Fibroblast of lung (primary cell): ENCODE data around the gene STAM. TPM values are rescaled to one million over a fixed set of nuclear protein-coding genes. Genes with fewer than 3 reads are reported as not detected.
A peak's percentile ranks its signal among the peaks of the same experiment; 100 is the strongest.

Experiments used
- DNase-seq, 2 donors: peaks; one replicate each; pipeline versions ENCODE4 v3.0.0 to v3.0.0-alpha.2; 2010; ENCODE audit warnings: low read depth in 2 of 2
- H2AFZ ChIP-seq: 2 replicates; pipeline ENCODE4 v1.5.1; 2012; ENCODE audit warnings: low read length, control low read depth, inconsistent platforms
- H3K27ac ChIP-seq: 2 replicates; pipeline ENCODE4 v1.5.1; 2011; ENCODE audit warnings: low read length, control low read depth; ENCODE audit not compliant: insufficient read depth
- H3K27me3 ChIP-seq: 2 replicates; pipeline ENCODE4 v1.5.1; 2011; ENCODE audit warnings: mild to moderate bottlenecking, low read length; ENCODE audit not compliant: control insufficient read depth, insufficient read depth
- H3K36me3 ChIP-seq: 2 replicates; pipeline ENCODE4 v1.5.1; 2011; ENCODE audit warnings: low read length; ENCODE audit not compliant: control insufficient read depth, insufficient read depth
- H3K4me1 ChIP-seq: 2 replicates; pipeline ENCODE4 v1.5.1; 2011; ENCODE audit warnings: low read length; ENCODE audit not compliant: control insufficient read depth, insufficient read depth; ENCODE audit errors: extremely low read depth
- H3K4me2 ChIP-seq: 2 replicates; pipeline ENCODE4 v1.5.1; 2011; ENCODE audit warnings: low read length, control low read depth; ENCODE audit not compliant: insufficient read depth; ENCODE audit errors: extremely low read depth
- H3K4me3 ChIP-seq, 4 experiments: fragments of 200-600 bp in 1 of 4; sonication (generic) in 1 of 4; replicated peaks in 1 of 4; 2 replicates each; pipeline ENCODE4 v1.5.1; 2011 to 2016; ENCODE audit warnings: low read length in 4 of 4, low read depth in 3 of 4, mild to moderate bottlenecking in 3 of 4, control low read depth in 2 of 4, inconsistent platforms in 1 of 4, mixed read lengths in 1 of 4; ENCODE audit not compliant: insufficient read depth in 1 of 4; ENCODE audit errors: control extremely low read depth in 1 of 4
- H3K79me2 ChIP-seq: 2 replicates; pipeline ENCODE4 v1.5.1; 2012; ENCODE audit warnings: mild to moderate bottlenecking, low read length, inconsistent platforms; ENCODE audit not compliant: control insufficient read depth, insufficient read depth
- H3K9ac ChIP-seq: 2 replicates; pipeline ENCODE4 v1.5.1; 2011; ENCODE audit warnings: mild to moderate bottlenecking, low read length, control low read depth; ENCODE audit not compliant: insufficient read depth
- H3K9me3 ChIP-seq: 2 replicates; pipeline ENCODE4 v1.5.1; 2012; ENCODE audit warnings: low read depth, low read length; ENCODE audit not compliant: control insufficient read depth, insufficient read depth
- H4K20me1 ChIP-seq: 2 replicates; pipeline ENCODE4 v1.5.1; 2011; ENCODE audit warnings: low read length; ENCODE audit not compliant: control insufficient read depth, insufficient read depth; ENCODE audit errors: extremely low read depth
- EZH2 ChIP-seq: IDR thresholded peaks from 2 replicates; pipeline ENCODE4 v1.5.1; 2012; ENCODE audit warnings: low read length, control low read depth, mild to moderate bottlenecking; ENCODE audit errors: missing control alignments
- polyA plus RNA-seq, 2 donors: library from polyadenylated mRNA; depleted of rRNA in 1 of 2; stranded (reverse) in 1 of 2; unstranded in 1 of 2; fragments of >200 nt; gene quantifications; 2 replicates each; pipeline ENCODE4 v1.2.1, GENCODE V29; 2011 to 2012; ENCODE audit warnings: missing spikeins in 1 of 2
- total RNA-seq: library from RNA; depleted of rRNA; stranded (reverse); fragments of >200 nt; gene quantifications from 2 replicates; pipeline ENCODE4 v1.2.1, GENCODE V29; 2014
- TF ChIP-seq, protein P1 (sequence below), 2 donors: IDR thresholded peaks in 1 of 2; conservative IDR thresholded peaks in 1 of 2; 1 replicate in 1 of 2; 2 replicates in 1 of 2; pipeline ENCODE4 v1.5.1; 2011 to 2012; ENCODE audit warnings: low read length in 2 of 2, control low read depth in 1 of 2, inconsistent platforms in 1 of 2, low read depth in 1 of 2, mild to moderate bottlenecking in 1 of 2

Gene STAM
- total and polyA plus RNA-seq, 2 donors (not counting 1 experiment from before 2014, with no cell fraction given): 27.9 to 48.7 TPM

DNA sequence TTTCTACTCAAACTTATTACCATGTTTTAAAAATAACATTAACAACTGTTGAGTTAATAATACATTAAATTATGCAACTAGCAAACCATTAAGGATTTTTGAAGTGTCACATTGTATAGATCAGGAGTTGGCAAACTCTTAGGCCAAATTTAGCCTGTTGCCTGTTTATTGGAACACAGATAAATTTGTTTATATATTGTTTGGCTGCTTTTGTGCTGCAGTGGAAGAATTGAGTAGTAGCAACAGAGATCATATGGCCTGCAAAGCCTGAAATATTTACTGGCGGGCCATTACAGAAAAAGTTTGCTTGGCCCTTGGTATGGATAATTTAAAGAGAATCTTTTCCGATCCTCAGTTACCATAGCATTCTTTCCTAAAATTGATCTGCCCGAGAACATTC is 57.4 kb downstream of the STAM start:
- Histone ChIP-seq H3K9ac (no peak overlapping the region), H3K27ac (no peak overlapping the region), H4K20me1 (no peaks in the 10 kb centered on the region), H3K9me3 (no peaks in the 10 kb centered on the region), H3K79me2 (no peaks in the 10 kb centered on the region), H3K4me3 (no peak overlapping the region), H3K4me1 (no peaks in the 10 kb centered on the region), H3K36me3 (no peaks in the 10 kb centered on the region), H3K27me3 (no peaks in the 10 kb centered on the region), H3K4me2 (no peak overlapping the region), H2AFZ (no peak overlapping the region)
- no peak for TF ChIP-seq EZH2
- TF ChIP-seq, protein P1, sequence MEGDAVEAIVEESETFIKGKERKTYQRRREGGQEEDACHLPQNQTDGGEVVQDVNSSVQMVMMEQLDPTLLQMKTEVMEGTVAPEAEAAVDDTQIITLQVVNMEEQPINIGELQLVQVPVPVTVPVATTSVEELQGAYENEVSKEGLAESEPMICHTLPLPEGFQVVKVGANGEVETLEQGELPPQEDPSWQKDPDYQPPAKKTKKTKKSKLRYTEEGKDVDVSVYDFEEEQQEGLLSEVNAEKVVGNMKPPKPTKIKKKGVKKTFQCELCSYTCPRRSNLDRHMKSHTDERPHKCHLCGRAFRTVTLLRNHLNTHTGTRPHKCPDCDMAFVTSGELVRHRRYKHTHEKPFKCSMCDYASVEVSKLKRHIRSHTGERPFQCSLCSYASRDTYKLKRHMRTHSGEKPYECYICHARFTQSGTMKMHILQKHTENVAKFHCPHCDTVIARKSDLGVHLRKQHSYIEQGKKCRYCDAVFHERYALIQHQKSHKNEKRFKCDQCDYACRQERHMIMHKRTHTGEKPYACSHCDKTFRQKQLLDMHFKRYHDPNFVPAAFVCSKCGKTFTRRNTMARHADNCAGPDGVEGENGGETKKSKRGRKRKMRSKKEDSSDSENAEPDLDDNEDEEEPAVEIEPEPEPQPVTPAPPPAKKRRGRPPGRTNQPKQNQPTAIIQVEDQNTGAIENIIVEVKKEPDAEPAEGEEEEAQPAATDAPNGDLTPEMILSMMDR (conservative IDR thresholded peaks at IDR 0.05 in 1 of 2, IDR thresholded peaks at IDR 0.05 in 1 of 2; ENCODE audit: low read depth in 1 of 2, low read length in 2 of 2): no peak
- peak in 1 of 2 donors; percentile 8 for DNase-seq

DNA sequence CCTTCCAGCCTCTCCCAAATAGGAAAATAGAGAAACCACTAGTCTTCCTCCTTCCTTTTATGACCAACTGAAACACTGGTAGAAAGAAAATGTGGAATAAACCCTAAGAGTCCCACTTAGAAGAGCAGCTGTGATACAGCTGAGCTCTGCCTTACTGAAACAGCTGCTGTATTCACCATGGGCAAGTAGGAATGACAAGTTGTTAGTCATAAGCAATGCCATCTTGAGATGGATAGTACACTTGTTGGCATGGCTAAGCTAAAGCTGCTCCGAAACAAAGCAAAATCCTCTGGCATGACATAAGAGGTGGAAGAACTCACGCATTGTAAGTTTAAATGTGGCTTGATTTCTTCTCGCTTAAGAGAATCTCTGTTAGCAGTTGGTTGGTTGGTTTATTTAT is 59.8 kb downstream of the STAM start:
- no peak for DNase-seq
- H3K4me3 ChIP-seq: no peak overlapping the region
- no peak for TF ChIP-seq EZH2
- TF ChIP-seq, protein P1 (conservative IDR thresholded peaks at IDR 0.05 in 1 of 2, IDR thresholded peaks at IDR 0.05 in 1 of 2; ENCODE audit: low read depth in 1 of 2, low read length in 2 of 2): no peak
- H3K27me3 ChIP-seq: no peaks in the 10 kb centered on the region
- no peak overlapping the region for H3K27ac ChIP-seq
- H3K36me3 ChIP-seq: peaks cover 2% of the 10 kb centered on the region
- H3K4me2 ChIP-seq: no peak overlapping the region
- H3K9me3 ChIP-seq: no peaks in the 10 kb centered on the region
- H3K9ac ChIP-seq: no peak overlapping the region
- H4K20me1 ChIP-seq: no peaks in the 10 kb centered on the region
- no peaks in the 10 kb centered on the region for H3K79me2 ChIP-seq
- no peaks in the 10 kb centered on the region for H3K4me1 ChIP-seq
- no peak overlapping the region for H2AFZ ChIP-seq

DNA sequence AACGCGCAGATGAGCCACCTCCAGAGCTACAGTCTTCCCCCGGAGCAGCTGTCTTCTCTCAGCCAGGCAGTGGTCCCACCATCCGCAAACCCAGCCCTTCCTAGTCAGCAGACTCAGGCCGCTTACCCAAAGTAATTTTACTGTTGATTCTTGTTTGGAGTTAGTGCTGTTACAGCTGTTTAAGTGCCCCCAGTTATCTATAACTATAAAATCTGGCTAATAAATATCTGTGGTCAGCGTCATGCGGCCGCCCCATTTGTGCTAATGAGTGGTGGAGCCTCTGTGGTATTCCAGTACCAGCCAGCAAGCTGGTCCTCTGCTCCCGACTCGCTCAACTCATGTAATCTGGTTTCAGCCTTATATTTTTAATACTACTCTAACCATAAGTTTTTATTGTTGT is 64.9 kb downstream of the STAM start:
- DNase-seq: no peak
- H3K27ac ChIP-seq: no peak overlapping the region
- H3K36me3 ChIP-seq: peaks cover 10% of the 10 kb centered on the region
- no peaks in the 10 kb centered on the region for H3K27me3 ChIP-seq
- no peaks in the 10 kb centered on the region for H4K20me1 ChIP-seq
- no peak for TF ChIP-seq EZH2
- TF ChIP-seq, protein P1 (conservative IDR thresholded peaks at IDR 0.05 in 1 of 2, IDR thresholded peaks at IDR 0.05 in 1 of 2; ENCODE audit: low read depth in 1 of 2, low read length in 2 of 2): no peak
- H3K4me3 ChIP-seq: no peak overlapping the region
- H3K9me3 ChIP-seq: no peaks in the 10 kb centered on the region
- H3K79me2 ChIP-seq: no peaks in the 10 kb centered on the region
- H3K4me1 ChIP-seq: no peaks in the 10 kb centered on the region
- no peak overlapping the region for H3K9ac ChIP-seq
- no peak overlapping the region for H2AFZ ChIP-seq
- H3K4me2 ChIP-seq: no peak overlapping the region
